ENCODE results near the gene RRAS.

The RRAS gene

GRCh38 chr19:49677231-49677900 lies 37.4 kb upstream of the RRAS start, which contains the start of gene PRMT1:
Gene PRMT1, plus strand, starts transcription at chr19:49677271. Its CDS starts 10 bp downstream, at chr19:49677281.
- DNase-seq: peak; percentile 24 to 47 (median 47)
- Histone ChIP-seq H3K27me3 (replicated peaks; ENCODE audit: control insufficient read depth, insufficient read depth, low read length, poor library complexity, severe bottlenecking) (no peaks in the 10 kb centered on the region), H3K9me3 (ENCODE audit: control insufficient read depth, low read length) (no peaks in the 10 kb centered on the region), H3K36me3 (ENCODE audit: control insufficient read depth, insufficient read depth, low read length) (peaks cover 7% of the 10 kb centered on the region), H3K4me3 (ENCODE audit: insufficient read depth, low read depth, low read length, poor library complexity, severe bottlenecking) (peak within 1 kb of the TSS; percentile 82), H3K4me1 (ENCODE audit: control insufficient read depth, insufficient read depth, low read length, poor library complexity, severe bottlenecking) (peaks cover 29% of the 10 kb centered on the region), H3K27ac (ENCODE audit: insufficient read depth, low read length, poor library complexity, severe bottlenecking) (peak within 1 kb of the TSS; percentile 98)

GRCh38 chr19:49676784-49677230 lies 36.9 kb upstream of the RRAS start:
- H3K4me1 ChIP-seq (ENCODE audit: control insufficient read depth, insufficient read depth, low read length, poor library complexity, severe bottlenecking): peaks cover 34% of the 10 kb centered on the region
- DNase-seq: peak; percentile 96 to 99 (median 99)
- peak overlapping the region; percentile 82 for H3K4me3 ChIP-seq (ENCODE audit: insufficient read depth, low read depth, low read length, poor library complexity, severe bottlenecking)

GRCh38 chr19:49676136-49676783 lies 36.3 kb upstream of the RRAS start:
- peaks cover 34% of the 10 kb centered on the region for H3K4me1 ChIP-seq (ENCODE audit: control insufficient read depth, insufficient read depth, low read length, poor library complexity, severe bottlenecking)
- DNase-seq: peak in 1 of 3 donors; percentile 37
- H3K27me3 ChIP-seq (replicated peaks; ENCODE audit: control insufficient read depth, insufficient read depth, low read length, poor library complexity, severe bottlenecking): no peaks in the 10 kb centered on the region

More at GRCh38 chr19:49676784-49677230, 36.9 kb upstream of the RRAS start:
- peak overlapping the region; percentile 98 for H3K27ac ChIP-seq (ENCODE audit: insufficient read depth, low read length, poor library complexity, severe bottlenecking)
- no peaks in the 10 kb centered on the region for H3K9me3 ChIP-seq (ENCODE audit: control insufficient read depth, low read length)
- H3K27me3 ChIP-seq (replicated peaks; ENCODE audit: control insufficient read depth, insufficient read depth, low read length, poor library complexity, severe bottlenecking): no peaks in the 10 kb centered on the region
- H3K36me3 ChIP-seq (ENCODE audit: control insufficient read depth, insufficient read depth, low read length): peaks cover 2% of the 10 kb centered on the region

GRCh38 chr19:49672131-49672919 lies 32.4 kb upstream of the RRAS start:
- Histone ChIP-seq H3K27ac (ENCODE audit: insufficient read depth, low read length, poor library complexity, severe bottlenecking) (no peak overlapping the region), H3K4me1 (ENCODE audit: control insufficient read depth, insufficient read depth, low read length, poor library complexity, severe bottlenecking) (peaks cover 6% of the 10 kb centered on the region), H3K36me3 (ENCODE audit: control insufficient read depth, insufficient read depth, low read length) (no peaks in the 10 kb centered on the region), H3K27me3 (replicated peaks; ENCODE audit: control insufficient read depth, insufficient read depth, low read length, poor library complexity, severe bottlenecking) (no peaks in the 10 kb centered on the region), H3K4me3 (ENCODE audit: insufficient read depth, low read depth, low read length, poor library complexity, severe bottlenecking) (no peak overlapping the region), H3K9me3 (ENCODE audit: control insufficient read depth, low read length) (no peaks in the 10 kb centered on the region)
- peak; percentile 45 to 64 (median 50) for DNase-seq

More at GRCh38 chr19:49676136-49676783, 36.3 kb upstream of the RRAS start:
- Histone ChIP-seq H3K9me3 (ENCODE audit: control insufficient read depth, low read length) (no peaks in the 10 kb centered on the region), H3K4me3 (ENCODE audit: insufficient read depth, low read depth, low read length, poor library complexity, severe bottlenecking) (peak overlapping the region; percentile 82), H3K36me3 (ENCODE audit: control insufficient read depth, insufficient read depth, low read length) (no peaks in the 10 kb centered on the region), H3K27ac (ENCODE audit: insufficient read depth, low read length, poor library complexity, severe bottlenecking) (peak overlapping the region; percentile 98)

- Histone ChIP-seq H3K4me3 (ENCODE audit: insufficient read depth, low read depth, low read length, poor library complexity, severe bottlenecking) (no peak overlapping the region), H3K9me3 (ENCODE audit: control insufficient read depth, low read length) (no peaks in the 10 kb centered on the region), H3K27me3 (replicated peaks; ENCODE audit: control insufficient read depth, insufficient read depth, low read length, poor library complexity, severe bottlenecking) (no peaks in the 10 kb centered on the region), H3K4me1 (ENCODE audit: control insufficient read depth, insufficient read depth, low read length, poor library complexity, severe bottlenecking) (peaks cover 18% of the 10 kb centered on the region), H3K36me3 (ENCODE audit: control insufficient read depth, insufficient read depth, low read length) (no peaks in the 10 kb centered on the region), H3K27ac (ENCODE audit: insufficient read depth, low read length, poor library complexity, severe bottlenecking) (no peak overlapping the region)
- DNase-seq: no peak
Measured at GRCh38 chr19:49669516-49669915, 29.6 kb upstream of the RRAS start.

- H3K4me1 ChIP-seq (ENCODE audit: control insufficient read depth, insufficient read depth, low read length, poor library complexity, severe bottlenecking): peaks cover 30% of the 10 kb centered on the region
- no peaks in the 10 kb centered on the region for H3K9me3 ChIP-seq (ENCODE audit: control insufficient read depth, low read length)
- peaks cover 8% of the 10 kb centered on the region for H3K36me3 ChIP-seq (ENCODE audit: control insufficient read depth, insufficient read depth, low read length)
- H3K27ac ChIP-seq (ENCODE audit: insufficient read depth, low read length, poor library complexity, severe bottlenecking): no peak overlapping the region
- H3K27me3 ChIP-seq (replicated peaks; ENCODE audit: control insufficient read depth, insufficient read depth, low read length, poor library complexity, severe bottlenecking): no peaks in the 10 kb centered on the region
- DNase-seq: no peak
- H3K4me3 ChIP-seq (ENCODE audit: insufficient read depth, low read depth, low read length, poor library complexity, severe bottlenecking): no peak overlapping the region
Measured at GRCh38 chr19:49667473-49667872, 27.5 kb upstream of the RRAS start.

- H3K27ac ChIP-seq (ENCODE audit: insufficient read depth, low read length, poor library complexity, severe bottlenecking): peak overlapping the region; percentile 85
- peaks cover 22% of the 10 kb centered on the region for H3K36me3 ChIP-seq (ENCODE audit: control insufficient read depth, insufficient read depth, low read length)
- peak overlapping the region; percentile 97 for H3K4me3 ChIP-seq (ENCODE audit: insufficient read depth, low read depth, low read length, poor library complexity, severe bottlenecking)
- H3K4me1 ChIP-seq (ENCODE audit: control insufficient read depth, insufficient read depth, low read length, poor library complexity, severe bottlenecking): peaks cover 27% of the 10 kb centered on the region
- H3K9me3 ChIP-seq (ENCODE audit: control insufficient read depth, low read length): no peaks in the 10 kb centered on the region
- no peaks in the 10 kb centered on the region for H3K27me3 ChIP-seq (replicated peaks; ENCODE audit: control insufficient read depth, insufficient read depth, low read length, poor library complexity, severe bottlenecking)
- DNase-seq: no peak
Measured at GRCh38 chr19:49666120-49666444, 26.1 kb upstream of the RRAS start.

- Histone ChIP-seq H3K27me3 (replicated peaks; ENCODE audit: control insufficient read depth, insufficient read depth, low read length, poor library complexity, severe bottlenecking) (no peaks in the 10 kb centered on the region), H3K36me3 (ENCODE audit: control insufficient read depth, insufficient read depth, low read length) (peaks cover 25% of the 10 kb centered on the region), H3K9me3 (ENCODE audit: control insufficient read depth, low read length) (no peaks in the 10 kb centered on the region), H3K4me3 (ENCODE audit: insufficient read depth, low read depth, low read length, poor library complexity, severe bottlenecking) (peak within 1 kb of the TSS; percentile 97), H3K27ac (ENCODE audit: insufficient read depth, low read length, poor library complexity, severe bottlenecking) (peak within 1 kb of the TSS; percentile 85), H3K4me1 (ENCODE audit: control insufficient read depth, insufficient read depth, low read length, poor library complexity, severe bottlenecking) (peaks cover 27% of the 10 kb centered on the region)
- DNase-seq: peak; percentile 97 to 99 (median 98)
Measured at GRCh38 chr19:49665351-49666119, 25.6 kb upstream of the RRAS start, which contains the start of the genes BCL2L12 and IRF3. Gene BCL2L12, plus strand, starts transcription at chr19:49665933. Its CDS starts 760 bp downstream, at chr19:49666693. Gene IRF3, minus strand, starts transcription at chr19:49665857. Its CDS starts 1,019 bp downstream, at chr19:49664838.

GRCh38 chr19:49665036-49665350 lies 25.1 kb upstream of the RRAS start:
- DNase-seq: no peak
- H3K9me3 ChIP-seq (ENCODE audit: control insufficient read depth, low read length): no peaks in the 10 kb centered on the region
- peaks cover 27% of the 10 kb centered on the region for H3K4me1 ChIP-seq (ENCODE audit: control insufficient read depth, insufficient read depth, low read length, poor library complexity, severe bottlenecking)
- H3K27me3 ChIP-seq (replicated peaks; ENCODE audit: control insufficient read depth, insufficient read depth, low read length, poor library complexity, severe bottlenecking): no peaks in the 10 kb centered on the region
- H3K36me3 ChIP-seq (ENCODE audit: control insufficient read depth, insufficient read depth, low read length): peaks cover 31% of the 10 kb centered on the region
- H3K27ac ChIP-seq (ENCODE audit: insufficient read depth, low read length, poor library complexity, severe bottlenecking): peak overlapping the region; percentile 85
- peak overlapping the region; percentile 97 for H3K4me3 ChIP-seq (ENCODE audit: insufficient read depth, low read depth, low read length, poor library complexity, severe bottlenecking)
